Thoracic aorta (tissue), 2 donors: Measurements from ENCODE around the gene ZDHHC17. TPM values are rescaled to one million over a fixed set of nuclear protein-coding genes. Genes with fewer than 3 reads are reported as not detected.
A peak's percentile ranks its signal among the peaks of the same experiment; 100 is the strongest.

Experiments used
- ATAC-seq: fragments of 150-250 bp; one replicate; pipeline ENCODE4 v1.8.0; 2017; ENCODE audit warnings: low read depth; ENCODE audit not compliant: insufficient number of reproducible peaks, low FRiP score
- DNase-seq: peaks from one replicate; pipeline ENCODE4 v3.0.0-alpha.2; 2020; ENCODE audit warnings: low spot score
- H3K27ac ChIP-seq, 2 donors: fragments of 200-600 bp; sonication (generic); 1 replicate in 1 of 2; 2 replicates in 1 of 2; pipeline ENCODE4 v1.5.1; 2016; ENCODE audit warnings: mild to moderate bottlenecking in 2 of 2, moderate library complexity in 2 of 2
- H3K27me3 ChIP-seq: fragments of 200-600 bp; sonication (generic); replicated peaks from 2 replicates; pipeline ENCODE4 v1.6.0; 2016; ENCODE audit warnings: mild to moderate bottlenecking; ENCODE audit not compliant: insufficient read depth
- H3K36me3 ChIP-seq: fragments of 200-600 bp; sonication (generic); one replicate; pipeline ENCODE4 v1.5.1; 2016
- H3K4me1 ChIP-seq, 2 donors: fragments of 200-600 bp; sonication (generic); 1 replicate in 1 of 2; 2 replicates in 1 of 2; pipeline versions ENCODE4 v1.5.1 to v1.6.0; 2016; ENCODE audit warnings: low read depth in 2 of 2, mild to moderate bottlenecking in 1 of 2; ENCODE audit not compliant: control insufficient read depth in 1 of 2
- H3K4me3 ChIP-seq: fragments of 200-600 bp; sonication (generic); 2 replicates; pipeline ENCODE4 v1.5.1; 2016; ENCODE audit warnings: mild to moderate bottlenecking
- H3K9me3 ChIP-seq: fragments of 200-600 bp; sonication (generic); 2 replicates; pipeline ENCODE4 v1.5.1; 2016
- total RNA-seq, 2 donors: library from RNA; depleted of rRNA; stranded (reverse); fragments of >200 nt; gene quantifications; one replicate each; pipeline versions ENCODE4 v1.1.0 to v1.2.3, GENCODE V29; 2016
- TF ChIP-seq, protein P1 (sequence below): fragments of 200-600 bp; sonication (generic); IDR thresholded peaks from one replicate; pipeline ENCODE4 v1.5.1; 2019; ENCODE audit warnings: antibody characterized with exemption

Gene ZDHHC17
- total RNA-seq, 2 donors from 2014 or later, result 21.7 to 68.8 TPM

DNA sequence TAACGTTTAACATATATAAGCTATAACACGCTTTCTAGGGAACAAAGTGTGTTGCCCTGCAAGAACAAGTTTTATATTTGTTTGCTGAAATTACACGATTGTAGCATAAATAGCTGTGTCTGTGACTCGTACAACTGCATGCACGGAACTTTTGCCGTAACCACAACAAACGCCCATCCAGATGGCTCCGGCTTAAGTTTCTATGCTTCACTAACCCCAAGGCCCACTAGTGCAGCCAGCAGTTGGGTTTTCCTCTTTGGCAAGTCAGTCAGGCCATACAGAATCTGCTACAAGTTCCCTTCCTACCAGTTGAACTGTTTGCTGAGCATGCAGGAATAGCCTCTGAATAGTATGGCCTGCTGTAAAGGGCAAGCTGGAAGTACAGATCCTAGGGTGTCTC, 102.8 kb downstream of the ZDHHC17 start:
- Histone ChIP-seq H3K27me3 (no peaks in the 10 kb centered on the region), H3K36me3 (peaks cover 8% of the 10 kb centered on the region), H3K4me1 (peaks cover 27 to 70% of the 10 kb centered on the region in 2 donors), H3K27ac (peak overlapping the region; percentile 2 to 44), H3K4me3 (no peak overlapping the region), H3K9me3 (no peaks in the 10 kb centered on the region)
- TF ChIP-seq, protein P1, sequence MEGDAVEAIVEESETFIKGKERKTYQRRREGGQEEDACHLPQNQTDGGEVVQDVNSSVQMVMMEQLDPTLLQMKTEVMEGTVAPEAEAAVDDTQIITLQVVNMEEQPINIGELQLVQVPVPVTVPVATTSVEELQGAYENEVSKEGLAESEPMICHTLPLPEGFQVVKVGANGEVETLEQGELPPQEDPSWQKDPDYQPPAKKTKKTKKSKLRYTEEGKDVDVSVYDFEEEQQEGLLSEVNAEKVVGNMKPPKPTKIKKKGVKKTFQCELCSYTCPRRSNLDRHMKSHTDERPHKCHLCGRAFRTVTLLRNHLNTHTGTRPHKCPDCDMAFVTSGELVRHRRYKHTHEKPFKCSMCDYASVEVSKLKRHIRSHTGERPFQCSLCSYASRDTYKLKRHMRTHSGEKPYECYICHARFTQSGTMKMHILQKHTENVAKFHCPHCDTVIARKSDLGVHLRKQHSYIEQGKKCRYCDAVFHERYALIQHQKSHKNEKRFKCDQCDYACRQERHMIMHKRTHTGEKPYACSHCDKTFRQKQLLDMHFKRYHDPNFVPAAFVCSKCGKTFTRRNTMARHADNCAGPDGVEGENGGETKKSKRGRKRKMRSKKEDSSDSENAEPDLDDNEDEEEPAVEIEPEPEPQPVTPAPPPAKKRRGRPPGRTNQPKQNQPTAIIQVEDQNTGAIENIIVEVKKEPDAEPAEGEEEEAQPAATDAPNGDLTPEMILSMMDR, result no peak
- ATAC-seq, result no peak
- no peak for DNase-seq

DNA sequence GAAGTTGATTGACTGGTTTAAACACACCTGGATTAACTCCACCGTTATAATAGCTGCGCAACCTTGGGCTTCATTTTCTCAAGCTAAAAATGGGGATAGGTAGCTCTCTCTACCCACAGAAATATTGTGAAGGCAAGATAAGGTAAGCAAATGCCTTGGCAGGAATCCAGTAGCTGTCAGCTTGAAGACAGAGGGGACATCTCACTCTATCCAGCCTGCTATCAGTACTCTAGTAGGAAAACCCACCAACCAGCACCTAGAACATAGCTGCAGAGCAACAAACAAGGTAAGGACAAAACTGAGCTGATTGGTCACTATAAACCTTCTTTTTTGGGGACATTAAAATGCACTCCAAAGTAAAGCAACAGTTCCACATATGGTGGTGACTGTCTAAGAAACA, 107.2 kb downstream of the ZDHHC17 start:
- Histone ChIP-seq H3K4me3 (no peak overlapping the region), H3K27me3 (no peaks in the 10 kb centered on the region), H3K4me1 (peaks cover 17 to 78% of the 10 kb centered on the region in 2 donors), H3K9me3 (no peaks in the 10 kb centered on the region), H3K27ac (peak overlapping the region; percentile 13 to 26), H3K36me3 (peaks cover 2% of the 10 kb centered on the region)
- TF ChIP-seq, protein P1, result no peak
- no peak for ATAC-seq
- no peak for DNase-seq

DNA sequence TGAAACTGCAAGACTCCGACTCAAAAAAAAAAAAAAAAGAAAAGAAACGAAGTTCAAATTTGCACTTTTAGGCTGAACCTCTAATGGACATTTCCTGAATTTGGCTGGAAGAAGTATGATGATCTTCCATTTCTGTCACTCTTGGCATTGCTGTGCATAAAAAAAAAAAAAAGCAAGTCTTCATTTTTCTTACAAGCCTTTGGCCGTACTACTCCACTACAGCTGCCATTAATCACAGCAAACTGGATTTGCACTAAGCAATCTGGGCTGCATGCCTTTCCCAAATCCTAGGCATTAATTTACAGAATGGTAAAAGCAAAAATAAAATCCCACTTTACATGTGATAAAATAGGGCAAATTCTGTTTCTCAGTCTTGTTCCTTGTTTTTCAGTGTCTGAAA, 107.8 kb downstream of the ZDHHC17 start:
- ATAC-seq, result no peak
- TF ChIP-seq, protein P1, result no peak
- Histone ChIP-seq H3K4me1 (peaks cover 10 to 78% of the 10 kb centered on the region in 2 donors), H3K27me3 (no peaks in the 10 kb centered on the region), H3K27ac (peak overlapping the region in 1 of 2 donors; percentile 26), H3K4me3 (peak overlapping the region; percentile 4), H3K9me3 (no peaks in the 10 kb centered on the region), H3K36me3 (peaks cover 2% of the 10 kb centered on the region)
- DNase-seq, result no peak

DNA sequence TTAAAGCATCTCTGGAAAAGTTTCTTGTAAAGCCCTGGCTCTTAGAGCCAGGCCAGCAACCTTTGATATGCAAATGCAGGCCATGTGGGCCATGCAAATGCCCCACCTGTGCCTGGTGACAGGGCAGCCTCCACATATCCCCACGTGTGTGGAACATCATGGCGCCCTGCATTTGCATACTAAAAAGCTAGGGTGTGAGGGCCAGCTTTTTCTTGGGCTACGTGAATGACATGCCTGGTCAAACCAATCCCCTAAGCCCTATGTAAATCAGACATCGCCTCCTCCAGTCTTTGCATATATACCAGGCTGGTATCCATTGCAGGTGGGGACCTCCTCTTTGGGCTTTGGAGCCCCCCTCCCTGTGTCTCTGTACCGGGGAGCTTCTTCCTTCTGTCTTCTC, 108.5 kb downstream of the ZDHHC17 start:
- TF ChIP-seq, protein P1, result no peak
- Histone ChIP-seq H3K4me1 (peaks cover 8 to 79% of the 10 kb centered on the region in 2 donors), H3K27me3 (no peaks in the 10 kb centered on the region), H3K9me3 (no peaks in the 10 kb centered on the region), H3K36me3 (peaks cover 2% of the 10 kb centered on the region), H3K4me3 (no peak overlapping the region), H3K27ac (no peak overlapping the region)
- ATAC-seq (no peak), DNase-seq (no peak)

GRCh38 chr12:76874027-76874426, 110.1 kb downstream of the ZDHHC17 start:
- ATAC-seq (no peak), DNase-seq (no peak)
- Histone ChIP-seq H3K27me3 (no peaks in the 10 kb centered on the region), H3K9me3 (no peaks in the 10 kb centered on the region), H3K27ac (peak overlapping the region in 1 of 2 donors; percentile 39), H3K4me3 (no peak overlapping the region), H3K36me3 (no peaks in the 10 kb centered on the region), H3K4me1 (peaks cover 8 to 77% of the 10 kb centered on the region in 2 donors)
- TF ChIP-seq, protein P1, result no peak
